ENCODE measurements around the gene NECTIN4. TPM values are rescaled to one million over a fixed set of nuclear protein-coding genes. Genes with fewer than 3 reads are reported as not detected.
A peak's percentile ranks its signal among the peaks of the same experiment; 100 is the strongest.

Gene NECTIN4
- total RNA-seq, 1 donor from 2014 or later = 42.7 TPM

- intact Hi-C loops (cut with DNase I) = no loop called here
- H3K4me1 ChIP-seq = peaks cover 56% of the 10 kb centered on the region
- H3K27ac ChIP-seq = peak overlapping the region; percentile 96
- DNase-seq (ENCODE audit: extremely low spot score in 2 of 2) = no peak
- no peaks in the 10 kb centered on the region for H3K27me3 ChIP-seq
- H3K4me3 ChIP-seq = peak overlapping the region; percentile 59 to 73
- TF ChIP-seq CTCF (IDR thresholded peaks at IDR 0.05) (no peak), POLR2A (IDR thresholded peaks at IDR 0.05) (no peak), POLR2AphosphoS5 (IDR thresholded peaks at IDR 0.05; ENCODE audit: insufficient read depth in 1 of 2, low read depth in 1 of 2) (no peak)
- H3K36me3 ChIP-seq = peaks cover 0 to 20% of the 10 kb centered on the region in 2 donors
- no peaks in the 10 kb centered on the region for H3K9me3 ChIP-seq
Measured at GRCh38 chr1:161131523-161132409, 42.4 kb upstream of the NECTIN4 start.

- peak overlapping the region; percentile 96 for H3K27ac ChIP-seq
Measured at GRCh38 chr1:161130266-161130665, 40.9 kb upstream of the NECTIN4 start.

GRCh38 chr1:161128591-161129420, 39.4 kb upstream of the NECTIN4 start:
- TF ChIP-seq CTCF (IDR thresholded peaks at IDR 0.05) = no peak
- TF ChIP-seq POLR2AphosphoS5 (IDR thresholded peaks at IDR 0.05; ENCODE audit: insufficient read depth in 1 of 2, low read depth in 1 of 2) = no peak
- no peak for TF ChIP-seq POLR2A (IDR thresholded peaks at IDR 0.05)
- Histone ChIP-seq H3K4me3 (no peak overlapping the region), H3K27ac (no peak overlapping the region), H3K4me1 (peaks cover 51% of the 10 kb centered on the region), H3K36me3 (peaks cover 0 to 38% of the 10 kb centered on the region in 2 donors), H3K27me3 (no peaks in the 10 kb centered on the region), H3K9me3 (no peaks in the 10 kb centered on the region)
- no peak for DNase-seq (ENCODE audit: extremely low spot score in 2 of 2)
- intact Hi-C loops (cut with DNase I) = no loop called here

More at GRCh38 chr1:161130266-161130665, 40.9 kb upstream of the NECTIN4 start:
- Histone ChIP-seq H3K4me1 (peaks cover 56% of the 10 kb centered on the region), H3K27me3 (no peaks in the 10 kb centered on the region), H3K9me3 (no peaks in the 10 kb centered on the region), H3K4me3 (no peak overlapping the region), H3K36me3 (peaks cover 0 to 26% of the 10 kb centered on the region in 2 donors)
- intact Hi-C loops (cut with DNase I) = no loop called here
- TF ChIP-seq POLR2AphosphoS5 (IDR thresholded peaks at IDR 0.05; ENCODE audit: insufficient read depth in 1 of 2, low read depth in 1 of 2) = no peak
- no peak for TF ChIP-seq CTCF (IDR thresholded peaks at IDR 0.05)
- TF ChIP-seq POLR2A (IDR thresholded peaks at IDR 0.05) = no peak
- no peak for DNase-seq (ENCODE audit: extremely low spot score in 2 of 2)

- Histone ChIP-seq H3K27ac (no peak overlapping the region), H3K4me1 (peaks cover 46% of the 10 kb centered on the region), H3K27me3 (no peaks in the 10 kb centered on the region), H3K4me3 (no peak overlapping the region), H3K9me3 (no peaks in the 10 kb centered on the region), H3K36me3 (peaks cover 0 to 49% of the 10 kb centered on the region in 2 donors)
- TF ChIP-seq POLR2AphosphoS5 (IDR thresholded peaks at IDR 0.05; ENCODE audit: insufficient read depth in 1 of 2, low read depth in 1 of 2) = no peak
- no peak for TF ChIP-seq CTCF (IDR thresholded peaks at IDR 0.05)
- no peak for TF ChIP-seq POLR2A (IDR thresholded peaks at IDR 0.05)
- DNase-seq (ENCODE audit: extremely low spot score in 2 of 2) = no peak
- intact Hi-C loops (cut with DNase I) = no loop called here
Measured at GRCh38 chr1:161127649-161128048, 38.3 kb upstream of the NECTIN4 start.

All from vagina (tissue), 2 donors.